Sigmoid colon (tissue), 4 donors: Measurements from ENCODE around the gene MINK1.

Source experiments
- EP300 ChIP-seq, 4 donors: sonication (generic); formaldehyde crosslinking; IDR thresholded peaks; one replicate each; pipeline ENCODE4 v1.6.1; 2017; ENCODE audit warnings: antibody characterized with exemption in 4 of 4
- TF ChIP-seq, protein P1 (sequence below), 4 experiments: fragments of 450-650 bp in 3 of 4; fragments of 200-600 bp in 1 of 4; IDR thresholded peaks; one replicate each; pipeline ENCODE4 v1.5.1; 2016 to 2019; ENCODE audit warnings: antibody characterized with exemption in 4 of 4, mild to moderate bottlenecking in 3 of 4, moderate library complexity in 2 of 4

DNA sequence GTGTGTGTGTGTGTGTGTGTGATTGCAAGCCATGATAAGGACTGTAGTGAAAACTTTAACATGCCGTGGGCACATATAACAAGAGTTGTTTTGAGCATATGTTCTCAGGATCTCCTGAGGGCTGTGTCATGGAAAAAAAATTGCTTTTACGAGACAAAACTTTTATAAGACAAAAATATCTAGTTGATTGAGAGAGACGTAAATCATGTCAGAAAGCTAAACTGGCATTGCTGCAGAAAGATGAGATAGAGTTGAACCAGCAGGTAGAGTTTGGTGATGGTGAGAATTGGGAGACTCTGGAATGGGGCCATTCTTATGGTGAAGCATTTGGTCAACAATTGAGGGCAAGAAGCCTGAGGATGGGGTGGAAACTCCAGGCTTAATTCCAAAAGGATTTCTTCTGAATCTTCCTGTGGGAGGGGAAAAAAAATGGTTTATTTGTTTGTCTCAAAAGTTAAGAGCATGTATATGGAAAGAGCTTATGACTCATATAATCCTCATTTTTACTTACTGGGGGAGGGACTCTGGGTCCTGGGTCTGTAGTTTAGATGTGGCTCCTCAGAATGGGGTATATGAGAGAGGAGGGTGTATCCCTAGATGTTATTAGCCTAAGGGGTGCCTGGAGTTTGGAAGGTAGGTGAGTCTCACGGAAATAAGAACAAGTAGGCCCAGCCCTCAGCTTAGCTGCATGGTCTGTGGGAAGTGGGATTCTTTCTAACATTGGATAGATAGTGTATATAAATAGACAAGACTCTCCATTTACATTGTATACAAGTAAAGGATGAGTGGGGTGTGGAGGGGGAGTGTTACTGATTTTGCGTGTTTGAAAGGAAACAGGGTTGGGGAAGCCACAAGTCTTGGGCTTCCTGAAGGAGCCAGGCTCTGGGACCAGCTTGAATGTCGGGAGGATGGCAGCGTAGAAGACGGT, 7.1 kb downstream of the MINK1 start:
- TF ChIP-seq, protein P1, sequence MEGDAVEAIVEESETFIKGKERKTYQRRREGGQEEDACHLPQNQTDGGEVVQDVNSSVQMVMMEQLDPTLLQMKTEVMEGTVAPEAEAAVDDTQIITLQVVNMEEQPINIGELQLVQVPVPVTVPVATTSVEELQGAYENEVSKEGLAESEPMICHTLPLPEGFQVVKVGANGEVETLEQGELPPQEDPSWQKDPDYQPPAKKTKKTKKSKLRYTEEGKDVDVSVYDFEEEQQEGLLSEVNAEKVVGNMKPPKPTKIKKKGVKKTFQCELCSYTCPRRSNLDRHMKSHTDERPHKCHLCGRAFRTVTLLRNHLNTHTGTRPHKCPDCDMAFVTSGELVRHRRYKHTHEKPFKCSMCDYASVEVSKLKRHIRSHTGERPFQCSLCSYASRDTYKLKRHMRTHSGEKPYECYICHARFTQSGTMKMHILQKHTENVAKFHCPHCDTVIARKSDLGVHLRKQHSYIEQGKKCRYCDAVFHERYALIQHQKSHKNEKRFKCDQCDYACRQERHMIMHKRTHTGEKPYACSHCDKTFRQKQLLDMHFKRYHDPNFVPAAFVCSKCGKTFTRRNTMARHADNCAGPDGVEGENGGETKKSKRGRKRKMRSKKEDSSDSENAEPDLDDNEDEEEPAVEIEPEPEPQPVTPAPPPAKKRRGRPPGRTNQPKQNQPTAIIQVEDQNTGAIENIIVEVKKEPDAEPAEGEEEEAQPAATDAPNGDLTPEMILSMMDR (IDR thresholded peaks at IDR 0.05), result no peak
- TF ChIP-seq EP300 (IDR thresholded peaks at IDR 0.05), result no peak
